ENCODE data around the gene UBE2D2.

UBE2D2 gene

DNA sequence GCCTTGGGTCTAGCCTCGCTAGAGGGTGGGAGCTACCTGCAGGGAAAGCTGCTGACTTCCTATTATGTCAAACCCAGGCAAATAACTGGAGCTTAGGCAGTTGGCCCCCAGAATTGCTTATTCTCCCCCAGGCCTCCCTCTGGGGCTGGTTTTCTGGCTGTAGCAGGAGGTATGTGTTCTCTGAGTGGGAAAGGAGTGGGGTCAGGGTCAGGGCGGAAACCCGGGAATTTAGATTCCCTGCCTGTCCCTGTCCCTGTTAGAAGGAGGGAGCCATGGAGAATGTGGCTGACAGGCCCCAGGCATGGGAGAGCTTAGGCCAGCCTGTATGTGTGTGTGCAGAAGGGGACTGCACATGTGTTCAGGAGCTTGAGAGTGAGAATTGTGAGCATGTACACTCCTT lies 73.4 kb downstream of the UBE2D2 start:
- H3K27me3 Mint-ChIP-seq: no peaks in the 10 kb centered on the region
- no peak for ATAC-seq
- H3K27ac Mint-ChIP-seq: no peak overlapping the region
- H3K4me1 Mint-ChIP-seq: peaks cover 65% of the 10 kb centered on the region
- DNase-seq: peak in 1 of 2 donors; percentile 5
- H3K4me3 Mint-ChIP-seq: no peak overlapping the region
- H3K9me3 Mint-ChIP-seq: no peaks in the 10 kb centered on the region

DNA sequence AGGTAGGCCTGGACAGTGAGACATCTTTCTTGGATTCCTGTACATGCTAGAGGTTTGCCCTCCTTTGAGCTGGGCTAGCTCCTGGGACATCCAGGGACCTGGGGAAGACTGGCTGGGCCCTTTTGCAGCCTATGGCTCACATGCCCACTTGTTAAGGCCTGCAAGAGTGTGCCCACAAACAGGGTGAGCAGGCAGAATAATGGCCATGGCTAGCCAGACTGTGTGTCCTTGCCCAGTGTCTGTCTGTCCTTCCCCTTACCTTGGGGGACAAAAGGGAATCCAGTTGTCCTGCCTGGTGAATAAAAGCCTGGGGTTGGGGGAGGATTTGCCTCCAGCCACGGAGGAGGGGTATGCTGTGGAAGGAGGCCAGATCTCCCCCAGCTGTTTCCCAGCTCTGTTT lies 74.1 kb downstream of the UBE2D2 start:
- Mint-ChIP-seq H3K4me3 (peak overlapping the region; percentile 65 to 82), H3K4me1 (peaks cover 65% of the 10 kb centered on the region), H3K27ac (no peak overlapping the region), H3K27me3 (no peaks in the 10 kb centered on the region), H3K9me3 (no peaks in the 10 kb centered on the region)
- ATAC-seq (no peak), DNase-seq (no peak)

GRCh38 chr5:139635606-139636206 lies 74.6 kb downstream of the UBE2D2 start:
- Mint-ChIP-seq H3K27ac (peak overlapping the region; percentile 49 to 95), H3K9me3 (no peaks in the 10 kb centered on the region), H3K27me3 (no peaks in the 10 kb centered on the region), H3K4me3 (peak overlapping the region; percentile 65 to 82), H3K4me1 (peaks cover 65% of the 10 kb centered on the region)
- DNase-seq: peak in 1 of 2 donors; percentile 18
- no peak for ATAC-seq

GRCh38 chr5:139636207-139636792 lies 75.2 kb downstream of the UBE2D2 start:
- Mint-ChIP-seq H3K27ac (peak overlapping the region; percentile 49 to 95), H3K27me3 (no peaks in the 10 kb centered on the region), H3K4me1 (peaks cover 65% of the 10 kb centered on the region), H3K4me3 (peak overlapping the region; percentile 65 to 82), H3K9me3 (no peaks in the 10 kb centered on the region)
- peak; percentile 74 to 87 for DNase-seq
- ATAC-seq: peak; percentile 83

DNA sequence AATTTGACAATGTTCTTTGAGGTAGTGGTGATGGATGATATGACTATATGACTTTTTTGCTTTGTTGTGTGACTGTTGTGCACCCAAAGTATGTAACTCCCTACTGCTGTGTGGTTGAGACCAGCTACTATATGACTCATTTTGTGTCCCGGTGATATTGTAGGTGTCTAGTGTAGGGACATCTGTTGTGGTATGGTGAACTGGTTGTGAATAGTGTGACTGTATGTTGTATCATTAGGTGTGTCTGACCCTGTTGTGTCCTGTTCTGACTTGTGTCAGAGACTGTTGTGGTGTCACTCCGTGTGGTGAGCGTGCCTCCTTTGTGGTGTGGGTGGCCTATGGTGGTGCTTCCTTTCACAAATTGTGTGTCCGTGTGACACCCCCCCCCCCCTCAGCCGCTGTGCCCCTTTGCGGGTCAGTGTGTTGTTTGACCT lies 75.9 kb downstream of the UBE2D2 start:
- Mint-ChIP-seq H3K27ac (peak overlapping the region in 1 of 2 donors; percentile 49), H3K27me3 (no peaks in the 10 kb centered on the region), H3K4me1 (peaks cover 71% of the 10 kb centered on the region), H3K4me3 (peak overlapping the region; percentile 65 to 82), H3K9me3 (no peaks in the 10 kb centered on the region)
- peak; percentile 83 for ATAC-seq
- DNase-seq: peak in 1 of 2 donors; percentile 65

DNA sequence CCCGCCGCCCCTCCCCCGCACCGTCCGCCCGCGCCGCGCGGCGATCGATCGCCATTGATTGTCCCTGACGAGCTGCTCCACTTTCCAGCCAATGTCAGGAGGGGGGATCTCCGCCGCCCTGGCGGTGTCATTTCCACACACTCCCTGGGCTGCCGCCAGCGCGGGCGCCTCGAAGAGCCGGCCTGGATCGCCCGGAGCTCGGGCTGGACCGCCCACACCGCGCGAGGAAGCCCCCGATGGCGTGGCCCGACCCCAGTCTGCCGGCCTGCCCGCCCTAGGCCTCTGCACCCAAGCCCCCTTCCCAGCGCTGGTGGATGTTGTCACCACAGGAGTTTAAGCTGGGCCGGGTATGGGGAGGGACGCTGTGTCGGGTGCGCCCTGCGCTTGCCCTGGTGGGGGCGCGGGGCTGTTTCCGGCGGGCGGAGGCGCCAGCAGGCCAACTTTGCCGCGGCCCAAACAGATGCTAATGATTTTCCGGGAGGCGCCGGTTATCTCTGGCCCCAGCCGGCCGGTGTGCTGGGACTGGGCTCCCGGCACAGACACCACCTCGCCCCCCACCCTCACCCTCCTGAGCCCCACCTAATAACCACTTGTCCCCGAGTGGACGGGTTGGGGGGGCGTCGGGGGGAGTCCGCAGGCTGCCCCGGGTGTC lies 76.4 kb downstream of the UBE2D2 start:
- Mint-ChIP-seq H3K9me3 (no peaks in the 10 kb centered on the region), H3K27me3 (no peaks in the 10 kb centered on the region), H3K4me3 (peak overlapping the region; percentile 65 to 82), H3K4me1 (peaks cover 70% of the 10 kb centered on the region), H3K27ac (peak overlapping the region in 1 of 2 donors; percentile 71)
- ATAC-seq (peak; percentile 41), DNase-seq (peak; percentile 71 to 72)

- no peaks in the 10 kb centered on the region for H3K9me3 Mint-ChIP-seq
- H3K27ac Mint-ChIP-seq: peak overlapping the region in 1 of 2 donors; percentile 71
- no peak for ATAC-seq
- peak; percentile 15 to 16 for DNase-seq
- peak overlapping the region; percentile 41 to 82 for H3K4me3 Mint-ChIP-seq
- H3K4me1 Mint-ChIP-seq: peaks cover 66% of the 10 kb centered on the region
- H3K27me3 Mint-ChIP-seq: peaks cover under 1% of the 10 kb centered on the region
These were observed 77.1 kb downstream of the UBE2D2 start for GRCh38 chr5:139638090-139638735.

DNA sequence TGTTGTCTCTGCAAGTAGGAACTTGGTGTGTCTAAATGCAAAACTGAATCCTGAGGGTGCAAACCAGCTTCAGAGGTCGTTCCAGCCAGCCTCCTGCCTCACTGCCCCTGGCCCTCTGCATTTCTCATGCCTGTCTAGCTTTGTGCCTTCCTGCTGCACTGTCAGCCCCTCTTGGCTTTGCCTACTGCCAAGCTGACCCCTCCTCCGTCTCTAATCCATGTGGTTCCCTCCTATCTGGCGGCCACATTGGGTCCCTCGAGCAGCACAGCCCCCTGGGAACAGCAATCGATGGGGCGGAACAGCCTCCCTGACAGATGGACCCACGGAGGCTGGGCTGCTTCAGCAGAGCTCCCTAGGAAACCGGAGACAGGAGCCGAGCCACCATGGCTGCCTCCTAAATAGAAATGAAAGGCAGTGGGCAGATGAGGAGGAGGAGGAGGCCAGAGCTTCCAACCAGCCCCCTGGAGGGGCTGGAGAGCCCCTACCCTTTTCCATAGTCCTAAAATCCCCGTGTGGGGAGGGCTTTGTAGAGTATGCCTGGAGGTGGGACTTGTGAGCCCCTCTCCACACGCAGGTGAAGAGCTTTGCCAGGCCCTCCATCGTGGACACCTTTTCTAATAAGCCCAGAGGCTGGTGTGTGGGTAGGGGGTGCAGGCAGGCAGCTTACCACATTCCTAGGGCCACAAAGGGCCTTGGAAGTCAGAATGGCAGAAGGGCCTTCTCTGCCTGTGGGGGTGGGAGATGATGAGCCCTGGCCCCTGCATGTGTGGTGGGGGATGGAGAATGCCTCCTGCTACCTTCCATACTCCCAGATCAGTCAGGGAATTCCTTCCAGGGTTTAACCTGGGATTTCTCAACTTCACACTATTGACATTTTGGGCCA lies 77.8 kb downstream of the UBE2D2 start:
- H3K27ac Mint-ChIP-seq: peak overlapping the region in 1 of 2 donors; percentile 29
- H3K9me3 Mint-ChIP-seq: no peaks in the 10 kb centered on the region
- DNase-seq (peak in 1 of 2 donors; percentile 8), ATAC-seq (no peak)
- H3K4me1 Mint-ChIP-seq: peaks cover 65% of the 10 kb centered on the region
- peaks cover 8% of the 10 kb centered on the region for H3K27me3 Mint-ChIP-seq
- H3K4me3 Mint-ChIP-seq: no peak overlapping the region

DNA sequence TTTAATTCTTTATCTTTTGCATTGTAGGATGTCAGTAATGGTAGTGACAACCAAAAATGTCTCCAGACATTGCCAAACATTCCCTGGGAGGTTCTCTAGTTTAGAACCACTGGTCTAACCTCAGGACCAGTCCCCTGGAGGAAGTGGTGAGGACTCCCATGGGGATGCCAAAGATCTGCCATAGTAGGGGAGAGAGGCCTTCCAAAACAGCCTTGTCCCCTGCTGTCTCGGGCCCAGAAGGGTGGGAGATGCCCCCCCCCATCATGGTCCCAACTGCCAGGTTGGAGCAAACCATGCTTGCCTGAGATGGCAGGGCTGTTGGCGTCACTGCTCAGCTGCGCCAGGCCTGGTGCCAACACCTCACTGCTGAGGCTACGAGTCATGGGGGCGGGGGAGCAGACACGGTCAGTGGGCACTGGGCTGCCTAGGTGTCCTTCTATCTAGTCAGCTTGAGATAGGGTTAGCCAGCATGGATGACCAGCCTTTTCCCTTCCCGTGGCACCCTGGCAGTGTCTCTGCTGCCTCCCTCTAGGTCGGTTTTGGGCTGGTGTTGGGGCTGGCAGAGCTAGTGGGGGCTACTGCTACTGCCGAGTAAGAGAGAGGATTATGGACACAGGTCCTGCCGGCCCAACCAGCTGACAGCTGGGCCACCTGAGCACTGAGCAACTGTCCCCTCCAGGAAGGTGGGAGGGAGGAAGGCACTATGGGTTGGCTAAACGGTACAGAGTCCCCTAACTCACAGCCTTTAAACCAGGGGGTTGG lies 78.7 kb downstream of the UBE2D2 start:
- DNase-seq: peak; percentile 3 to 10
- ATAC-seq: no peak
- no peak overlapping the region for H3K4me3 Mint-ChIP-seq
- H3K27ac Mint-ChIP-seq: peak overlapping the region in 1 of 2 donors; percentile 43
- no peaks in the 10 kb centered on the region for H3K9me3 Mint-ChIP-seq
- H3K4me1 Mint-ChIP-seq: peaks cover 62% of the 10 kb centered on the region
- peaks cover 14% of the 10 kb centered on the region for H3K27me3 Mint-ChIP-seq

GRCh38 chr5:139640421-139641115 lies 79.4 kb downstream of the UBE2D2 start:
- Mint-ChIP-seq H3K27me3 (peaks cover 22% of the 10 kb centered on the region), H3K4me3 (no peak overlapping the region), H3K4me1 (peaks cover 55% of the 10 kb centered on the region), H3K27ac (peak overlapping the region in 1 of 2 donors; percentile 43), H3K9me3 (no peaks in the 10 kb centered on the region)
- DNase-seq: peak; percentile 3 to 6
- no peak for ATAC-seq

DNA sequence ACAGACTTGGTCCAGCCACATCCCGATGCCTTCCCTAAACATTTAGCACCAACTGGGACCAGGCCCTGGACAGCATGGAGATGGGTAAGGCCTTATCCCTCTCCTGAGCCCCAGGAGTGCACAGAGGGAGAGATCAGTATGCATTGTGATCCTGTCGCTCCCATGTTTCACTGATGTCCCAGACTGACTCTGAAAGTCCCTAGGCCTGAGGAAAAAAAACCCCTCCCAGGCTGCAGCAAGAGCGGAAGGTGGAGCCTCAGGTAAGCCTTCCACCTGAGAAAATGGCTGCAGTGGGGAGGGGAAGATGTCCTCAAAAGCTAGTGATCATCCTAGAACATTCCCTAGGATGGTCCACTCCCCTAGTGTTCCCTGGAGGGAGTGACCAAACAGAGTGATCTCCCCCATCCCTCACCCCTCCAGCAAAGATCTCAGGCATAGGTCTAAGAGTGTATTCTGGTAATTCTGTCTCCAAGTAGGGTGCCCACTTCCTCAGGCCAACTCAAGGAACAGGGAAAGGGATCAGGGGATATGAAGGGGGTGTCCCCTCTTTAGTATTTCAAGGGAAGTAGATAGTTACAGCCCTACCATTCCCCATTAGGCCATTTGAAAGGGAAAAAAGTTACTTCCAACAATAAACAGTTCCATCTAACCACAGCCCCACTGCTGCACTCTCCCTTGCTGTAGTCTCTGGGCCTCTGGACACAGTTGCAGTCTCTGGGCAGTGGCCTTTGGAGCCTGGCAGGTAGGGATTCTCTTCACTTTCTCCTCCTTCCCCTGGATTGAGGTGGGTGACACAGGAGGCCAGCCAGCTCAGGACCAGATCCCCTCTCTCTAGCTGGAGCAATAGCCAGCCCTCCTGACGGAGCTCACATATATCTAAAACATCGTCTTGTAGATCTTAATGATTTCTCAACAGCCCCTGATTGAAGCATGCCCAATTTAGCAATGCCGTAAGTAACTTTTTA lies 80.3 kb downstream of the UBE2D2 start:
- no peak overlapping the region for H3K27ac Mint-ChIP-seq
- peak in 1 of 2 donors; percentile 7 for DNase-seq
- peaks cover 30% of the 10 kb centered on the region for H3K27me3 Mint-ChIP-seq
- H3K4me3 Mint-ChIP-seq: no peak overlapping the region
- no peaks in the 10 kb centered on the region for H3K9me3 Mint-ChIP-seq
- H3K4me1 Mint-ChIP-seq: peaks cover 46% of the 10 kb centered on the region
- no peak for ATAC-seq

- Mint-ChIP-seq H3K4me1 (peaks cover 39% of the 10 kb centered on the region), H3K9me3 (no peaks in the 10 kb centered on the region), H3K27ac (no peak overlapping the region)
These were observed 81.1 kb downstream of the UBE2D2 start for GRCh38 chr5:139642213-139642612.

More at GRCh38 chr5:139642213-139642612, 81.1 kb downstream of the UBE2D2 start:
- H3K4me3 Mint-ChIP-seq: no peak overlapping the region
- H3K27me3 Mint-ChIP-seq: peaks cover 38% of the 10 kb centered on the region
- DNase-seq (no peak), ATAC-seq (no peak)
